ENCODE data around the gene SPINT1.
A peak's percentile ranks its signal among the peaks of the same experiment; 100 is the strongest.

The SPINT1 gene

DNA sequence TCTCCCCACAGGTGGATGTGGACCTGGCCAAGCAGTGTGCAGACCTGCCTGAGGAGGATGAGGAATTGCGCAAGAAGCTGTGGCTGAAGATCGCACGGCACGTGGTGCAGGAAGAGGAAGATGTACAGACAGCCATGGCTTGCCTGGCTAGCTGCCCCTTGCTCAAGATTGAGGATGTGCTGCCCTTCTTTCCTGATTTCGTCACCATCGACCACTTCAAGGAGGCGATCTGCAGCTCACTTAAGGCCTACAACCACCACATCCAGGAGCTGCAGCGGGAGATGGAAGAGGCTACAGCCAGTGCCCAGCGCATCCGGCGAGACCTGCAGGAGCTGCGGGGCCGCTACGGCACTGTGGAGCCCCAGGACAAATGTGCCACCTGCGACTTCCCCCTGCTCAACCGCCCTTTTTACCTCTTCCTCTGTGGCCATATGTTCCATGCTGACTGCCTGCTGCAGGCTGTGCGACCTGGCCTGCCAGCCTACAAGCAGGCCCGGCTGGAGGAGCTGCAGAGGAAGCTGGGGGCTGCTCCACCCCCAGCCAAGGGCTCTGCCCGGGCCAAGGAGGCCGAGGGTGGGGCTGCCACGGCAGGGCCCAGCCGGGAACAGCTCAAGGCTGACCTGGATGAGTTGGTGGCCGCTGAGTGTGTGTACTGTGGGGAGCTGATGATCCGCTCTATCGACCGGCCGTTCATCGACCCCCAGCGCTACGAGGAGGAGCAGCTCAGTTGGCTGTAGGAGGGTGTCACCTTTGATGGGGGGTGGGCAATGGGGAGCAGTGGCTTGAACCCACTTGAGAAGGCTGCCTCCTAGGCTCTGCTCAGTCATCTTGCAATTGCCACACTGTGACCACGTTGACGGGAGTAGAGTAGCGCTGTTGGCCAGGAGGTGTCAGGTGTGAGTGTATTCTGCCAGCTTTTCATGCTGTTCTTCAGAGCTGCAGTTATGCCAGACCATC, 59.0 kb downstream of the SPINT1 start:
- peak overlapping the region in 1 of 2 donors; percentile 36 for H3K27ac ChIP-seq
- TF ChIP-seq, protein P1, sequence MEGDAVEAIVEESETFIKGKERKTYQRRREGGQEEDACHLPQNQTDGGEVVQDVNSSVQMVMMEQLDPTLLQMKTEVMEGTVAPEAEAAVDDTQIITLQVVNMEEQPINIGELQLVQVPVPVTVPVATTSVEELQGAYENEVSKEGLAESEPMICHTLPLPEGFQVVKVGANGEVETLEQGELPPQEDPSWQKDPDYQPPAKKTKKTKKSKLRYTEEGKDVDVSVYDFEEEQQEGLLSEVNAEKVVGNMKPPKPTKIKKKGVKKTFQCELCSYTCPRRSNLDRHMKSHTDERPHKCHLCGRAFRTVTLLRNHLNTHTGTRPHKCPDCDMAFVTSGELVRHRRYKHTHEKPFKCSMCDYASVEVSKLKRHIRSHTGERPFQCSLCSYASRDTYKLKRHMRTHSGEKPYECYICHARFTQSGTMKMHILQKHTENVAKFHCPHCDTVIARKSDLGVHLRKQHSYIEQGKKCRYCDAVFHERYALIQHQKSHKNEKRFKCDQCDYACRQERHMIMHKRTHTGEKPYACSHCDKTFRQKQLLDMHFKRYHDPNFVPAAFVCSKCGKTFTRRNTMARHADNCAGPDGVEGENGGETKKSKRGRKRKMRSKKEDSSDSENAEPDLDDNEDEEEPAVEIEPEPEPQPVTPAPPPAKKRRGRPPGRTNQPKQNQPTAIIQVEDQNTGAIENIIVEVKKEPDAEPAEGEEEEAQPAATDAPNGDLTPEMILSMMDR (IDR thresholded peaks at IDR 0.05): no peak
- no peak for DNase-seq (ENCODE audit: low spot score)
- no peak overlapping the region for H3K4me3 ChIP-seq

DNA sequence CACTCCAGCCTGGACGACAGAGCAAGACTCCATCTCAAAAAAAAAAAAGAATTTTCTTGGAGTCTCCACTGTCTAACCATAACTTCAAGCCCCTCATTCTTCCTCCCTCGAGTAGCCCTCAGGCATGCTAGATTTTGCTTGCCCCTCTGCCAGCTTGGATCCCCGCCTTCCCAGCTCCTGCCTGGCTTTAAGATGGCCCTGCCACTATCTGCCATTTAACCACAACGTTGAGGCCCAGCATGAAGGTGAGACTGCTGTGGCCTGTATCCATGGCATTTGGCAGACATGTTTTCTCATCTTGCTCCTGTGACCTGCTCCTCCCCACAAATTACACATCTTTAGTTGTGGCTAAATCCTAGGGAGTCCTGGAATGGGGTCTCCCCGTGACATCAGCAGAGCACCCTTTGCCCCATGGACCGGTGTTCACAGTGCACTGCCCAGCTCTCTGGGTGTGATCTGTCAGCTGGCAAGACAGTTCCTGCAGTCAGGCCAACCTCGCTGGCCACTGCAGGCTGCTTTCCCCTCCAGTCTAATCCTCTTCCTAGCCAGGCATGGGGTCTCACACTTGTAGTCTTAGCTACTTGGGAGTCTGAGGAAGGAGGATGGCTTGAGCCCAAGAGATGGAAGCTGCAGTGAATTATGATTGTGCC, 60.8 kb downstream of the SPINT1 start:
- TF ChIP-seq, protein P1 (IDR thresholded peaks at IDR 0.05): no peak
- no peak for DNase-seq (ENCODE audit: low spot score)
- H3K27ac ChIP-seq: peak overlapping the region in 1 of 2 donors; percentile 26
- no peak overlapping the region for H3K4me3 ChIP-seq

DNA sequence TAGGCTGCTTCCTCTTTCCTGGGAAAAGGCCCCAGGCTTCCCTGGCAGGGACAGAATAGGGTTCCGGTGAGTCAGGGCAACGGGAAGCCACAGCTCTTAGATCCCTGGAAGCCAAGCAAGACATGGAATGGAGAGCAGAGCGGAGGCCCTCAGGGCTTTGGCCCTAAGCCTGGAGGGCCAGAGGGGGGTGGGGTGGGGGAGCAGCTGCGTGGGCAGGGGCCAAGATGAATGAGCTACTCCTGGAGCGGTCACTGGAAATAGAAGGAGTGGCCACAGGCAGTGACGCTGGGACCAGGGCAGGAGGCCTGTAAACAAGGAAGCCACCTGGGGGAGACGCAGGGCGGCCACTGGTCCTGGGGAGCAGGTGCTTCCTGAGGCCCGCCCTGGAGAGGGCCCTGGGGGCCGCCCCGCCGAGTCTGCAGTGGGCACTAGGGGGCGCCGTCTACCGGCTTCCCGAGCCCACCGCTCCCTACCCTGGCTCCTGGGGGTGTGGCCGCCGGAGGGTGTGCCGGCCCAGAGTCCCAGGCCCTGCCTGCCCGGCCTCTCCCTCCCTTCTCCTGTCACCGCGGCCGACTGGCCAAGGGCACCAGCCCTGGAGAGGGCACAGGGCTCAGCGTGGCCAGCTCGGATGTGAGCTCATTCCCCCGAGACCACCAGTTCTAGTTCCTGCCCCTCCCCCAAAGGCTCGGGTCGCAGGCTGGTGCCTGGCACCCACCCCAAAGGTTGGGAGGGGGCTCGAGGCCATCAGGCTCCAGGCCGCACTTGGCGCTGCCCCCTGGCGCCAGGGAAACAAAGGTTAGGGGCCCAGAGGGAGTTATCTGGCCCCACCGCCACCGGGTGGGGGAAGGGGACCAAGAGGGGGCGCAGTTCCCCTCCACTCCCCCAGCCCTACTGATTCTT, 62.5 kb downstream of the SPINT1 start:
- peak overlapping the region; percentile 87 to 93 for H3K27ac ChIP-seq

DNA sequence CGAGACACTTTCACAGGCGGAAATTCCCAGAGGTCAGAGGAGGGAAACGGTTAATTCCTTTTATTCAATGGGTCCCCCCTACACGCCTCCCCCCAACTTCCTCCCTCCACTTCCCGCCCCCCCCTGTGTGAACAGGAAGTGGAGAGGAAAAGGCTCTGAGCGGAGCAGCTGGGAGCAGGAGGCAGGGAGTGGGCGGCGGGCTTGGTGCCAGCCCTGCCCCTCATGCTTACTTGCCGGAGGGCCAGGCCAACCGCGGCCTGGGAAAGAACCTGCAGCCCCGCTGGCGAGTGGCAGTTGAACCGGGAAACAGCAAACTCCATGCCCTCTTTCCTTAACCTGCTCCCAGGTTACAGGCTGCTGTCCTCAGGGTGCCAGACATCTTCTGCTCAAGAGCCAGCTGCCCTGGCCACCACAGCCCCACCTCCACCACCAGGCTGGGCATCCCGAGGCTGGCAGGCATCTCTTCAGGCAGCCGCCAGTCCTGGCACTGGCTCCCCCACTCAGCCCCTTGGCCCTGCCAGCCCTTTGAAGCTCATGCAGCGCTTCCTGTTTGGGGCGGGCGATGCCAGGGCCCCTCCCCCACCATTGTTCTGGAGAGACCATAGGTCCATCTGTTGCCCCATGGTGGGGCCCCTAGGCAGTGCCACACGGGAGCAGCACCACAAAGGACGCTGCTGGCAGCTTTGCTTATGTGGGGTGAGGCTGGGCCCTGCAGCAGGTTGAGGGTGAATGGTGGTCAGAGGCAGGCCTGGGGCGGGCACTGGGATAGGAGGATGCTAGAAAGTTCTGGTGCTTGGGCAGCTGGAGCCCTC, 63.3 kb downstream of the SPINT1 start:
- Histone ChIP-seq H3K4me3 (peak overlapping the region; percentile 70), H3K27ac (peak overlapping the region; percentile 87 to 93)
- no peak for DNase-seq (ENCODE audit: low spot score)
- TF ChIP-seq, protein P1 (IDR thresholded peaks at IDR 0.05): no peak

More for the DNA sequence above, 62.5 kb downstream of the SPINT1 start:
- DNase-seq (ENCODE audit: low spot score): peak; percentile 94
- H3K4me3 ChIP-seq: peak overlapping the region; percentile 70
- TF ChIP-seq, protein P1 (IDR thresholded peaks at IDR 0.05): peak; percentile 70

All from coronary artery (tissue), 2 donors.